B cell (primary cell): Measurements from ENCODE around the gene FRYL. TPM values are rescaled to one million over a fixed set of nuclear protein-coding genes. Genes with fewer than 3 reads are reported as not detected.

Experiments used
- ATAC-seq: fragments of 200-7000 bp; cut with Tn5 transposase; one replicate; pipeline ENCODE4 v1.10.0; 2021; ENCODE audit warnings: low read depth, mild to moderate bottlenecking, moderate number of reproducible peaks, moderate library complexity
- CTCF ChIA-PET: fragments of 350-600 bp; sonication (Branson Sonifier 250); formaldehyde crosslinking; loops from one replicate; lab custom pipeline; 2021; ENCODE audit warnings: antibody characterized with exemption, inconsistent platforms; lab: Charles Lee
- POLR2A ChIA-PET: fragments of 350-600 bp; sonication (Branson Sonifier 250); formaldehyde crosslinking; loops from one replicate; lab custom pipeline; 2021; ENCODE audit warnings: antibody characterized with exemption; lab: Charles Lee
- DNase-seq: peaks from one replicate; pipeline ENCODE4 v3.0.0; 2013
- H2AFZ ChIP-seq: 2 replicates; pipeline ENCODE4 v1.6.1; 2012; ENCODE audit warnings: mild to moderate bottlenecking, low read depth, low read length; ENCODE audit not compliant: insufficient read depth, poor library complexity, severe bottlenecking
- H3K27ac ChIP-seq, 2 donors: 1 replicate in 1 of 2; 2 replicates in 1 of 2; pipeline ENCODE4 v1.5.1; 2012 to 2013; ENCODE audit warnings: low read length in 2 of 2, mild to moderate bottlenecking in 2 of 2, moderate library complexity in 1 of 2
- H3K27me3 ChIP-seq, 4 experiments: fragments of 200-600 bp in 1 of 4; sonication (generic) in 1 of 4; replicated peaks in 1 of 4; 1 replicate in 2 of 4; 2 replicates in 2 of 4; pipeline versions ENCODE4 v1.6.1 to v1.7.0; 2013 to 2016; ENCODE audit warnings: low read length in 3 of 4, mild to moderate bottlenecking in 2 of 4, mixed read lengths in 1 of 4, moderate library complexity in 1 of 4; ENCODE audit not compliant: insufficient read depth in 4 of 4, control insufficient read depth in 3 of 4; ENCODE audit errors: control extremely low read depth in 1 of 4
- H3K36me3 ChIP-seq, 2 experiments: replicated peaks in 1 of 2; 1 replicate in 1 of 2; 2 replicates in 1 of 2; pipeline versions ENCODE4 v1.6.1 to v1.7.1; 2013; ENCODE audit warnings: low read length in 1 of 2; ENCODE audit not compliant: insufficient read depth in 2 of 2, control insufficient read depth in 1 of 2; ENCODE audit errors: control extremely low read depth in 1 of 2, extremely low read depth in 1 of 2
- H3K4me1 ChIP-seq, 2 donors: fragments of 200-600 bp in 1 of 2; sonication (generic) in 1 of 2; 1 replicate in 1 of 2; 2 replicates in 1 of 2; pipeline versions ENCODE4 v1.5.1 to v1.6.1; 2013 to 2017; ENCODE audit warnings: low read length in 2 of 2; ENCODE audit not compliant: control insufficient read depth in 2 of 2, insufficient read depth in 2 of 2
- H3K4me2 ChIP-seq: replicated peaks from 2 replicates; pipeline ENCODE3; 2012; ENCODE audit warnings: mild to moderate bottlenecking, low read depth, low read length; ENCODE audit not compliant: poor library complexity, severe bottlenecking
- H3K4me3 ChIP-seq, 5 experiments: fragments of 200-600 bp in 1 of 5; sonication (generic) in 1 of 5; 1 replicate in 3 of 5; 2 replicates in 2 of 5; pipeline versions ENCODE4 v1.5.1 to v1.7.0; 2011 to 2016; ENCODE audit warnings: low read length in 4 of 5, mild to moderate bottlenecking in 4 of 5, low read depth in 2 of 5, control low read depth in 1 of 5, moderate library complexity in 1 of 5; ENCODE audit not compliant: insufficient read depth in 1 of 5; ENCODE audit errors: control extremely low read depth in 1 of 5, extremely low read depth in 1 of 5
- H3K79me2 ChIP-seq: fragments of 200-600 bp; sonication (generic); one replicate; pipeline ENCODE4 v1.6.0; 2016; ENCODE audit warnings: low read length; ENCODE audit not compliant: control insufficient read depth, insufficient read depth
- H3K9ac ChIP-seq: fragments of 200-600 bp; sonication (generic); 2 replicates; pipeline ENCODE4 v1.6.1; 2017; ENCODE audit warnings: mild to moderate bottlenecking, low read length, moderate library complexity
- H3K9me3 ChIP-seq, 3 donors: one replicate each; pipeline versions ENCODE4 v1.6.1 to v1.7.1; 2013; ENCODE audit warnings: low read length in 2 of 3; ENCODE audit not compliant: control insufficient read depth in 2 of 3, insufficient read depth in 1 of 3; ENCODE audit errors: control extremely low read depth in 1 of 3
- H4K20me1 ChIP-seq: 2 replicates; pipeline ENCODE4 v1.6.0; 2012; ENCODE audit warnings: mild to moderate bottlenecking, low read length; ENCODE audit not compliant: insufficient read depth, control insufficient read depth, poor library complexity, severe bottlenecking
- H3K27ac Mint-ChIP-seq: one replicate; pipeline ENCODE4 v1.8.0; 2021; ENCODE audit warnings: mixed read lengths
- H3K27me3 Mint-ChIP-seq: one replicate; pipeline ENCODE4 v1.8.0; 2021; ENCODE audit warnings: mixed read lengths
- H3K4me1 Mint-ChIP-seq: one replicate; pipeline ENCODE4 v1.8.0; 2021; ENCODE audit warnings: mixed read lengths
- H3K4me3 Mint-ChIP-seq: one replicate; pipeline ENCODE4 v1.8.0; 2021; ENCODE audit warnings: mixed read lengths
- H3K9me3 Mint-ChIP-seq: one replicate; pipeline ENCODE4 v1.8.0; 2022; ENCODE audit warnings: mixed read lengths; ENCODE audit not compliant: insufficient read depth
- CTCF ChIP-seq: fragments of 200-600 bp; IDR thresholded peaks from one replicate; pipeline ENCODE4 v1.8.0; 2022; ENCODE audit warnings: antibody characterized with exemption, mild to moderate bottlenecking
- EZH2 ChIP-seq: IDR thresholded peaks from 2 replicates; pipeline ENCODE4 v1.6.1; 2012; ENCODE audit warnings: borderline replicate concordance, low read depth, mild to moderate bottlenecking, moderate library complexity, low read length; ENCODE audit not compliant: insufficient read depth, poor library complexity, severe bottlenecking
- WGBS: methylation state at CpG from one replicate; pipeline ENCODE4 v1.1.5; 2013; ENCODE audit warnings: missing lambda C conversion rate; ENCODE audit not compliant: insufficient coverage; 5-methylcytosine and 5-hydroxymethylcytosine counted together
- intact Hi-C: fragments of 100-400 bp; cut with micrococcal nuclease; formaldehyde crosslinking; loops from one replicate; pipeline ENCODE4 v1.10.0; 2022
- polyA plus RNA-seq: library from polyadenylated mRNA; depleted of rRNA; stranded (reverse); fragments of >200 nt; gene quantifications from 2 replicates; pipeline ENCODE4 v1.2.3, GENCODE V29; 2012
- total RNA-seq, 2 donors: library from RNA; stranded (reverse); fragments of 120-200 nt in 1 of 2; gene quantifications; 1 replicate in 1 of 2; 2 replicates in 1 of 2; pipeline versions ENCODE4 v1.2.3 to v1.2.4, GENCODE V29; 2013 to 2022

Gene FRYL
- total and polyA plus RNA-seq, 2 donors (not counting 1 experiment from before 2014, with no cell fraction given) = 15.5 to 138 TPM

DNA sequence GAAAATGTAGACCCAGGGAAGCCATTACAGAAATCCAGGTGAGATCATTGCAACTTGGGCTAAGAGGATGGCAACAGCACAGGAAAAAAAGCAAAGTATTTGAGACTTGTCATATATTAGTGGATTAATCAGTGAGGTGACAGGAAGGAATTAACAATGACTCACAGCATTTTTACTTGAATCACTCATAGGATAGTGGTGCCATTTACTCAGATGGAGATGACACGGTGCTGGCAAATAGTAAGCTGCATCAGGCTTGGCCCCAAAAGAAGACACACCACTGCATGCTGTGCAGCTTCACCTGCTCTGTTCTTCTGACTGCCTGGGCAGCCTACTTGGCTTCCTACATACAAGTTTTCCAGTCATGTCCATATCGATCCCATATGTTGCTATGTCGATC is 144.8 kb downstream of the FRYL start:
- ATAC-seq (no peak), DNase-seq (no peak)
- no peak overlapping the region for H3K4me3 Mint-ChIP-seq
- 83% methylated on average over 2 of the region's 3 CpGs for WGBS
- peaks cover 1 to 2% of the 10 kb centered on the region in 2 experiments for H3K36me3 ChIP-seq
- TF ChIP-seq EZH2 (no peak), CTCF (no peak)
- no peaks in the 10 kb centered on the region for H3K27me3 ChIP-seq
- H3K9ac ChIP-seq = peak overlapping the region; percentile 2
- H3K27me3 Mint-ChIP-seq = no peaks in the 10 kb centered on the region
- H3K4me2 ChIP-seq = peak overlapping the region; percentile 13
- POLR2A ChIA-PET = interaction anchor here (0.6 kb wide), 1 partner anchor 246 kb away, joined by 3 read pairs; no protein-coding TSS in a partner anchor
- intact Hi-C loops = loop anchor here (10.0 kb wide), 1 partner anchor 49 kb away; no protein-coding TSS in a partner anchor
- no peak overlapping the region for H3K4me3 ChIP-seq
- H3K9me3 ChIP-seq = no peaks in the 10 kb centered on the region
- peak overlapping the region in 1 of 2 donors; percentile 52 for H3K27ac ChIP-seq
- H3K4me1 ChIP-seq = peaks cover 9 to 23% of the 10 kb centered on the region in 2 donors
- CTCF ChIA-PET = no interaction called here
- H3K27ac Mint-ChIP-seq = peak overlapping the region; percentile 50
- peaks cover 18% of the 10 kb centered on the region for H3K79me2 ChIP-seq
- no peaks in the 10 kb centered on the region for H4K20me1 ChIP-seq
- H2AFZ ChIP-seq = no peak overlapping the region
- H3K4me1 Mint-ChIP-seq = peaks cover 11% of the 10 kb centered on the region
- no peaks in the 10 kb centered on the region for H3K9me3 Mint-ChIP-seq

DNA sequence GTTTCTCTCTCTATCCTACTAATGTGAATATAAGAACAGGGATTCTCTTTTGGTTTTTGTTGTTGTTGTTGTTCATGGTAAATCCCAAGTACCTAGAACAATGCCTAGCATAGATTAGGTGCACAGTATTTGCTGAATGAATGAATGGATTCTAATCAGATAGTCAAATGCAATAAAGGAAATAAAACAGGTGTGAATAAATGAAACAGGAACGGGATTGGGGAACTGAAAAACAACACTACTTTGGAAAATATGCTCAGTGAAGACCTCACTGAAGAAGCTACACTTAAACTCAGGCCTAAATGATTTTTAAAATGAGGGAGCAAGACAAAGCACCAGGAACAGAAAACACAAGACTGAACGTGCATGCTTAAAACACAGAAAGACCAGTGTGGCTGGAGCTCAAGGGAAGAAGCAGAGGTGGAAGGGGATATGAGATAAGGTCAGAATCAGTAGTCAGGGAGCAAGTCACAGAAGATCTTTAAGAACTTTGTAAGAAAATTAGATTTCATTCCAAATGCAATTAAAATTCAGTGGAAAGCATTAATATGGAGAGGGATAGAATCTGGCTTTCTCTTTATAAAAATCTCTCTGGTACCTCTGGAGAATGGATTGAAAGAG is 145.3 kb downstream of the FRYL start:
- TF ChIP-seq CTCF (no peak), EZH2 (no peak)
- Mint-ChIP-seq H3K4me1 (peaks cover 9% of the 10 kb centered on the region), H3K27ac (no peak overlapping the region), H3K27me3 (no peaks in the 10 kb centered on the region), H3K4me3 (no peak overlapping the region), H3K9me3 (no peaks in the 10 kb centered on the region)
- Histone ChIP-seq H3K4me3 (no peak overlapping the region), H2AFZ (no peak overlapping the region), H3K36me3 (peaks cover 1 to 6% of the 10 kb centered on the region in 2 experiments), H3K27ac (peak overlapping the region in 1 of 2 donors; percentile 52), H3K27me3 (no peaks in the 10 kb centered on the region), H4K20me1 (no peaks in the 10 kb centered on the region), H3K4me1 (peaks cover 9 to 23% of the 10 kb centered on the region in 2 donors), H3K4me2 (peak overlapping the region; percentile 13), H3K9ac (peak overlapping the region; percentile 2), H3K79me2 (peaks cover 20% of the 10 kb centered on the region), H3K9me3 (no peaks in the 10 kb centered on the region)
- ChIA-PET CTCF (no interaction called here), POLR2A (interaction anchor here (0.6 kb wide), 1 partner anchor 247 kb away, joined by 3 read pairs; no protein-coding TSS in a partner anchor)
- DNase-seq = peak; percentile 18
- intact Hi-C loops = loop anchor here (10.0 kb wide), 1 partner anchor 50 kb away; no protein-coding TSS in a partner anchor
- 25% methylated on average over 1 of the region's 2 CpGs for WGBS
- no peak for ATAC-seq
